KMS-11 (cell line): Measurements from ENCODE around the gene GAB3.
A peak's percentile ranks its signal among the peaks of the same experiment; 100 is the strongest.

Source experiments
- H2AFZ ChIP-seq: fragments of 200-600 bp; sonication (generic); 2 replicates; pipeline ENCODE4 v1.6.1; 2016; ENCODE audit warnings: antibody characterized with exemption, mixed run types, low read depth
- H3K27ac ChIP-seq: fragments of 200-600 bp; sonication (generic); 2 replicates; pipeline ENCODE4 v1.6.1; 2016; ENCODE audit warnings: mild to moderate bottlenecking, mixed run types
- H3K27me3 ChIP-seq: fragments of 200-600 bp; sonication (generic); 2 replicates; pipeline ENCODE4 v1.6.1; 2017; ENCODE audit warnings: mild to moderate bottlenecking, low read depth, mixed run types, moderate library complexity; ENCODE audit not compliant: insufficient read depth
- H3K36me3 ChIP-seq: fragments of 200-600 bp; sonication (generic); 2 replicates; pipeline ENCODE4 v1.6.1; 2017; ENCODE audit warnings: mild to moderate bottlenecking, mixed run types; ENCODE audit not compliant: insufficient read depth
- H3K4me1 ChIP-seq: fragments of 200-600 bp; sonication (generic); 2 replicates; pipeline ENCODE4 v1.6.1; 2016; ENCODE audit warnings: mild to moderate bottlenecking, low read depth, mixed run types; ENCODE audit not compliant: poor library complexity, severe bottlenecking
- H3K4me2 ChIP-seq: fragments of 200-600 bp; sonication (generic); 2 replicates; pipeline ENCODE4 v1.7.0; 2016; ENCODE audit warnings: mild to moderate bottlenecking, mixed run types
- H3K4me3 ChIP-seq: fragments of 200-600 bp; sonication (generic); IDR thresholded peaks from 2 replicates; pipeline ENCODE4 v1.6.1; 2017; ENCODE audit warnings: low read depth, low read length, mixed read lengths; ENCODE audit not compliant: insufficient read depth
- H3K79me2 ChIP-seq: fragments of 200-600 bp; sonication (generic); 2 replicates; pipeline ENCODE4 v1.6.1; 2016; ENCODE audit warnings: low read depth, mixed run types; ENCODE audit not compliant: insufficient read depth
- H3K9ac ChIP-seq: fragments of 200-600 bp; sonication (generic); 2 replicates; pipeline ENCODE4 v1.6.1; 2016; ENCODE audit warnings: mild to moderate bottlenecking, mixed run types
- H4K20me1 ChIP-seq: fragments of 200-600 bp; sonication (generic); 2 replicates; pipeline ENCODE4 v1.6.1; 2016; ENCODE audit warnings: mild to moderate bottlenecking, mixed run types; ENCODE audit not compliant: insufficient read depth
- TF ChIP-seq, protein P1 (sequence below): fragments of 200-600 bp; sonication (generic); conservative IDR thresholded peaks from 2 replicates; pipeline ENCODE4 v1.6.1; 2017; ENCODE audit warnings: low read depth, mild to moderate bottlenecking, antibody characterized with exemption, low read length, moderate library complexity, mixed read lengths

The GAB3 gene

DNA sequence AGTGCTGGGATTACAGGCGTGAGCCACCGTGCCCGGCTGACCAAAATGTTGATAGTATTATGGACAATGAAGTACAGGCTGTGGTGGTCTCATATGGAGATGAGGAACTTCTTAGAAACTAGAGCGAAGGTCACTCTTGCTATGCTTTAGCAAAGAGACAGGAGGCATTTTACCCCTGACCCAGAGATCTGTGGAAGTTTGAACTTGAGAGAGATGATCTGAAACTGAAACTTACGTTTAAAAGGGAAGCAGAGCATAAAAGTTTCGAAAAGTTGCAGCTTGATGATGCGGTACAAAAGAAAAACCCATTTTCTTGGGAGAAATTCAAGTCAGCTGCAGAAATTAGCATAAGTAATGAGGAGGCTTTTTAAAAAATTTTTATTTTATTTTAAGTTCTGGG lies 89.0 kb downstream of the GAB3 start:
- Histone ChIP-seq H3K36me3 (no peaks in the 10 kb centered on the region), H3K79me2 (no peaks in the 10 kb centered on the region), H3K9ac (no peak overlapping the region), H3K27ac (no peak overlapping the region), H3K4me3 (no peak overlapping the region), H3K4me1 (peaks cover 5% of the 10 kb centered on the region), H2AFZ (no peak overlapping the region), H3K27me3 (no peaks in the 10 kb centered on the region), H4K20me1 (no peaks in the 10 kb centered on the region), H3K4me2 (0 out of 2 replicates have a peak overlapping the region, but pooled peaks have one; percentile 9)
- TF ChIP-seq, protein P1, sequence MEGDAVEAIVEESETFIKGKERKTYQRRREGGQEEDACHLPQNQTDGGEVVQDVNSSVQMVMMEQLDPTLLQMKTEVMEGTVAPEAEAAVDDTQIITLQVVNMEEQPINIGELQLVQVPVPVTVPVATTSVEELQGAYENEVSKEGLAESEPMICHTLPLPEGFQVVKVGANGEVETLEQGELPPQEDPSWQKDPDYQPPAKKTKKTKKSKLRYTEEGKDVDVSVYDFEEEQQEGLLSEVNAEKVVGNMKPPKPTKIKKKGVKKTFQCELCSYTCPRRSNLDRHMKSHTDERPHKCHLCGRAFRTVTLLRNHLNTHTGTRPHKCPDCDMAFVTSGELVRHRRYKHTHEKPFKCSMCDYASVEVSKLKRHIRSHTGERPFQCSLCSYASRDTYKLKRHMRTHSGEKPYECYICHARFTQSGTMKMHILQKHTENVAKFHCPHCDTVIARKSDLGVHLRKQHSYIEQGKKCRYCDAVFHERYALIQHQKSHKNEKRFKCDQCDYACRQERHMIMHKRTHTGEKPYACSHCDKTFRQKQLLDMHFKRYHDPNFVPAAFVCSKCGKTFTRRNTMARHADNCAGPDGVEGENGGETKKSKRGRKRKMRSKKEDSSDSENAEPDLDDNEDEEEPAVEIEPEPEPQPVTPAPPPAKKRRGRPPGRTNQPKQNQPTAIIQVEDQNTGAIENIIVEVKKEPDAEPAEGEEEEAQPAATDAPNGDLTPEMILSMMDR = no peak

- no peak overlapping the region for H2AFZ ChIP-seq
- TF ChIP-seq, protein P1 = no peak
- no peaks in the 10 kb centered on the region for H3K79me2 ChIP-seq
- H4K20me1 ChIP-seq = no peaks in the 10 kb centered on the region
- H3K4me1 ChIP-seq = peaks cover 5% of the 10 kb centered on the region
- H3K4me3 ChIP-seq = no peak overlapping the region
- H3K9ac ChIP-seq = no peak overlapping the region
- no peak overlapping the region for H3K4me2 ChIP-seq
- H3K27me3 ChIP-seq = no peaks in the 10 kb centered on the region
- H3K36me3 ChIP-seq = no peaks in the 10 kb centered on the region
- no peak overlapping the region for H3K27ac ChIP-seq
Measured at GRCh38 chrX:154661170-154661569, 89.7 kb downstream of the GAB3 start.

GRCh38 chrX:154660541-154660940 lies 90.3 kb downstream of the GAB3 start:
- no peak overlapping the region for H3K9ac ChIP-seq
- H3K27ac ChIP-seq = no peak overlapping the region
- peaks cover 5% of the 10 kb centered on the region for H3K4me1 ChIP-seq
- no peaks in the 10 kb centered on the region for H4K20me1 ChIP-seq
- TF ChIP-seq, protein P1 = no peak
- H3K4me3 ChIP-seq = no peak overlapping the region
- no peaks in the 10 kb centered on the region for H3K79me2 ChIP-seq
- H3K27me3 ChIP-seq = no peaks in the 10 kb centered on the region
- H3K36me3 ChIP-seq = no peaks in the 10 kb centered on the region
- H2AFZ ChIP-seq = no peak overlapping the region
- no peak overlapping the region for H3K4me2 ChIP-seq

- Histone ChIP-seq H3K4me1 (peaks cover 5% of the 10 kb centered on the region), H4K20me1 (no peaks in the 10 kb centered on the region), H3K27ac (no peak overlapping the region), H3K79me2 (no peaks in the 10 kb centered on the region), H3K4me3 (no peak overlapping the region), H3K27me3 (no peaks in the 10 kb centered on the region), H2AFZ (no peak overlapping the region), H3K4me2 (no peak overlapping the region), H3K9ac (no peak overlapping the region), H3K36me3 (no peaks in the 10 kb centered on the region)
- TF ChIP-seq, protein P1 = no peak
Measured at GRCh38 chrX:154658957-154659356, 91.9 kb downstream of the GAB3 start.
